Measurements from ENCODE around the gene PKHD1. TPM values are rescaled to one million over a fixed set of nuclear protein-coding genes. Genes with fewer than 3 reads are reported as not detected.

PKHD1 gene
- total and polyA plus RNA-seq, 2 of the 8 experiments (the other 6 are each of a cell fraction or from before 2014, with no cell fraction given), result 0.06 to 0.09 TPM

DNA sequence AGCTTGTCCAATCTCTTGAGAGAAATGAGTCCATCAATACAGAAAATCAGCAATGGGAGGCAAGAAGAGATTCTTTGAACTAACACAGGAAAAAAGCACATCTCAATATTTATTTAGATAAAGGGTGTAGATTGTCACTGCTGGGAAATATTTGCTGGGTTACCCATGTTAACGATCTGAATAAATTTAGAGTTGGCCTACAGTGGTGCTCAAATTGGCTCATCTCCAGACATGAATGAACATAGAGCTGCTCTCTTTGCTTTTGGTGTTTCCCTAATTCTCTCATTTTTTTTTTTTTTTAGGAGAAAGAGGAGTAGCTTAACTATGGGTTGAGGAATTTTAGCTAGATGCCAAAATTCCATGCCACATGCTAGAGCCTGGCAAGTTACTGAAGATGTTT is 471.2 kb downstream of the PKHD1 start:
- Histone ChIP-seq H2BK15ac (ENCODE audit: low read length) (no peak overlapping the region), H3K79me1 (ENCODE audit: low read depth, low read length) (no peaks in the 10 kb centered on the region), H3K27me3 (replicated peaks in 1 of 4; ENCODE audit: control insufficient read depth in 3 of 4, extremely low read depth in 1 of 4, insufficient read depth in 3 of 4, low read length in 3 of 4) (no peaks in the 10 kb centered on the region), H3K18ac (ENCODE audit: extremely low read depth, low read length) (no peak overlapping the region), H2AK5ac (ENCODE audit: low read depth, low read length) (no peak overlapping the region), H2AFZ (ENCODE audit: low read length) (no peak overlapping the region), H3K23me2 (ENCODE audit: low read depth, low read length) (no peaks in the 10 kb centered on the region), H3K56ac (replicated peaks; ENCODE audit: insufficient read length, low read depth, low read length) (no peak overlapping the region), H3K27ac (ENCODE audit: low read depth, low read length) (no peak overlapping the region), H3K4ac (replicated peaks; ENCODE audit: insufficient read length, low read depth, low read length) (no peak overlapping the region), H3K36me3 (ENCODE audit: control insufficient read depth in 2 of 4, insufficient read depth in 4 of 4, low read length in 3 of 4) (no peaks in the 10 kb centered on the region), H3K9ac (replicated peaks in 1 of 4; ENCODE audit: extremely low read depth in 1 of 4, low read depth in 3 of 4, low read length in 3 of 4) (no peak overlapping the region), H2BK12ac (ENCODE audit: low read depth, low read length) (no peak overlapping the region), H3K14ac (ENCODE audit: insufficient read length) (no peak overlapping the region), H4K8ac (ENCODE audit: extremely low read depth, insufficient read depth, low read length) (no peak overlapping the region), H3K23ac (ENCODE audit: insufficient read length) (no peak overlapping the region), H2BK120ac (replicated peaks; ENCODE audit: low read depth, low read length) (no peak overlapping the region), H3K4me3 (ENCODE audit: extremely low read depth in 1 of 4, insufficient read depth in 2 of 4, low read depth in 3 of 4, low read length in 4 of 4) (no peak overlapping the region), H3K9me3 (ENCODE audit: insufficient read depth in 2 of 2, low read depth in 1 of 2, low read length in 1 of 2) (no peaks in the 10 kb centered on the region), H2BK5ac (ENCODE audit: low read depth, low read length) (no peak overlapping the region), H2BK20ac (ENCODE audit: low read length) (no peak overlapping the region), H4K5ac (ENCODE audit: insufficient read length, low read depth, low read length) (no peak overlapping the region), H4K91ac (replicated peaks; ENCODE audit: insufficient read length, low read length) (no peak overlapping the region), H3K4me2 (ENCODE audit: insufficient read depth in 1 of 2, low read depth in 2 of 2, low read length in 2 of 2) (no peak overlapping the region), H3K79me2 (ENCODE audit: control insufficient read depth in 1 of 2, insufficient read depth in 2 of 2, low read length in 2 of 2) (no peaks in the 10 kb centered on the region), H3K4me1 (replicated peaks in 1 of 4; ENCODE audit: control insufficient read depth in 3 of 4, insufficient read depth in 4 of 4, low read length in 3 of 4) (no peaks in the 10 kb centered on the region; a peak in 1 of 7 replicates), H4K20me1 (replicated peaks in 1 of 2; ENCODE audit: control insufficient read depth in 1 of 2, insufficient read depth in 2 of 2, low read length in 2 of 2) (no peaks in the 10 kb centered on the region)
- DNase-seq (ENCODE audit: low read depth in 1 of 2, low spot score in 2 of 2) (no peak), FAIRE-seq (no peak)
- ChIA-PET CTCF (ENCODE audit: partially characterized antibody) (interaction anchor here (0.6 to 1.8 kb wide), 8 partner anchors 11 to 1021 kb away, joined by 3 to 7 read pairs (median 3); no protein-coding TSS in a partner anchor), POLR2A (ENCODE audit: partially characterized antibody) (no interaction called here)
- TF ChIP-seq, protein P1, sequence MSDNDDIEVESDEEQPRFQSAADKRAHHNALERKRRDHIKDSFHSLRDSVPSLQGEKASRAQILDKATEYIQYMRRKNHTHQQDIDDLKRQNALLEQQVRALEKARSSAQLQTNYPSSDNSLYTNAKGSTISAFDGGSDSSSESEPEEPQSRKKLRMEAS (IDR thresholded peaks at IDR 0.05), result no peak
- 100% methylated on average over 1 of the region's 1 CpG; no CpG with 5 or more reads in 1 of the 2 experiments for WGBS, 2 experiments (ENCODE audit: extremely low coverage in 1 of 2, insufficient coverage in 1 of 2, insufficient read length in 1 of 2, insufficient replicate concordance in 2 of 2, low coverage in 1 of 2, low lambda C conversion rate in 2 of 2, missing lambda C conversion rate in 1 of 2)

All from H1 (cell line).